ENCODE data around the gene SLF2.

DNA sequence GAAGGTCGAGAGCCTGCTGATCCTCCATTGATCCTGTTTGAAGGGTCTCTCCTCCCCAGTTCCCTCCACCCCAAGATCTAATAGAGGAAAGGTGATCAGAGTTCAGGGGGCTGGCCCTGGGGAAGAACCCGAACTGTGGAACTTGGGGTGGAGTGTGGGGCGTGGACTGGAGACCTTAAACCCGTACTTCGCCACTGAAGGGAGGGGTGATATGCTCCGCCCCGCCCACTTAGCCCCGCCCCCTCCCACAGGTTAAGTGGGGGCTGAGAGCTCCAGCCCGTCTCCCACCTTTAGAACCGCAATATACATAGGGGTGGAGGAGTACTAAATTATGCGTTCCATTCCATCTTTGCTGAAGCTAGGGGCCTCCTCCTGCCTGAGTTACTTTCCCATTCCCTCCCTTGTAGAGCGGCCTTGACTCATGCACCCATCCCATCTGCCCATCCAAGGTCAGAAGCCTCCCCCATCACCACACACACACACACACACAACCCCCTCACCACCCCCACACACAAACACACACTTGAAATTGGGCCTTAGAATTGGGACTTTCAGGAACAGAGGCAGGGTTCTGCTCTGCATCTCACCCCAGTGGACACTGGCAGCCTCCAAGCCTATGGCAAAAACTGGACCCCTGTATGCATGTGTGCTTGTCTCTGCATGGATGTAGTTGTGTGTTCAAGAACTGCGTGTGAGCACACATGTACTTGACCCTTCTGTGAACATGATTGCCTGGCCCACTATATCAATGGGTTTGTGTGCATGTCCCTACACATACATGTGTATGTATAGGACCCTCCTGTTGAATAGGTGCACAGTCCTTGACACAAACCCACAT is 57.5 kb downstream of the SLF2 start:
- no peak for TF ChIP-seq EZH2 (IDR thresholded peaks at IDR 0.05; ENCODE audit: low read depth)
- TF ChIP-seq, protein P1, sequence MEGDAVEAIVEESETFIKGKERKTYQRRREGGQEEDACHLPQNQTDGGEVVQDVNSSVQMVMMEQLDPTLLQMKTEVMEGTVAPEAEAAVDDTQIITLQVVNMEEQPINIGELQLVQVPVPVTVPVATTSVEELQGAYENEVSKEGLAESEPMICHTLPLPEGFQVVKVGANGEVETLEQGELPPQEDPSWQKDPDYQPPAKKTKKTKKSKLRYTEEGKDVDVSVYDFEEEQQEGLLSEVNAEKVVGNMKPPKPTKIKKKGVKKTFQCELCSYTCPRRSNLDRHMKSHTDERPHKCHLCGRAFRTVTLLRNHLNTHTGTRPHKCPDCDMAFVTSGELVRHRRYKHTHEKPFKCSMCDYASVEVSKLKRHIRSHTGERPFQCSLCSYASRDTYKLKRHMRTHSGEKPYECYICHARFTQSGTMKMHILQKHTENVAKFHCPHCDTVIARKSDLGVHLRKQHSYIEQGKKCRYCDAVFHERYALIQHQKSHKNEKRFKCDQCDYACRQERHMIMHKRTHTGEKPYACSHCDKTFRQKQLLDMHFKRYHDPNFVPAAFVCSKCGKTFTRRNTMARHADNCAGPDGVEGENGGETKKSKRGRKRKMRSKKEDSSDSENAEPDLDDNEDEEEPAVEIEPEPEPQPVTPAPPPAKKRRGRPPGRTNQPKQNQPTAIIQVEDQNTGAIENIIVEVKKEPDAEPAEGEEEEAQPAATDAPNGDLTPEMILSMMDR (conservative IDR thresholded peaks at IDR 0.05), result no peak

Measured in PC-9 (cell line).